HG02885 (cell line): ENCODE measurements around the gene HTR4.
"Not testable (repeated sequence)": the region's sequence is repeated elsewhere in the genome, so short reads cannot be mapped to it uniquely, and the experiment has no call there.

Experiments used
- ATAC-seq: cut with Tn5 transposase; IDR thresholded peaks from one replicate; pipeline ENCODE4 v1.9.1; 2021; ENCODE audit warnings: mild to moderate bottlenecking; ENCODE audit not compliant: unreplicated experiment, poor library complexity

Gene HTR4

GRCh38 chr5:148542812-148543211 is 111.5 kb downstream of the HTR4 start:
- no peak for ATAC-seq

- peak; percentile 56 for ATAC-seq
These were observed 113.1 kb downstream of the HTR4 start for GRCh38 chr5:148541054-148541835.

GRCh38 chr5:148540647-148541046 is 113.7 kb downstream of the HTR4 start:
- peak; percentile 9 for ATAC-seq

GRCh38 chr5:148539851-148540250 is 114.5 kb downstream of the HTR4 start:
- ATAC-seq = no peak

- ATAC-seq = no peak
These were observed 119.1 kb downstream of the HTR4 start for GRCh38 chr5:148535190-148535589.

GRCh38 chr5:148532969-148533670 is 121.2 kb downstream of the HTR4 start:
- no peak for ATAC-seq

- ATAC-seq = not testable (repeated sequence)
These were observed 124.9 kb downstream of the HTR4 start for GRCh38 chr5:148529450-148529849.

- no peak for ATAC-seq
These were observed 129.6 kb downstream of the HTR4 start for GRCh38 chr5:148524721-148525120.

GRCh38 chr5:148523139-148523538 is 131.2 kb downstream of the HTR4 start:
- ATAC-seq = no peak

GRCh38 chr5:148515460-148515859 is 138.9 kb downstream of the HTR4 start:
- ATAC-seq = no peak

- no peak for ATAC-seq
These were observed 140.0 kb downstream of the HTR4 start for GRCh38 chr5:148514344-148514743.

GRCh38 chr5:148512498-148512897 is 141.8 kb downstream of the HTR4 start:
- no peak for ATAC-seq

GRCh38 chr5:148511810-148512347 is 142.4 kb downstream of the HTR4 start:
- ATAC-seq = peak; percentile 89

- ATAC-seq = no peak
These were observed 144.4 kb downstream of the HTR4 start for GRCh38 chr5:148509893-148510292.

GRCh38 chr5:148507648-148508047 is 146.7 kb downstream of the HTR4 start:
- no peak for ATAC-seq

GRCh38 chr5:148499452-148499851 is 154.9 kb downstream of the HTR4 start:
- no peak for ATAC-seq

- ATAC-seq = no peak
These were observed 156.6 kb downstream of the HTR4 start for GRCh38 chr5:148497757-148498156.

- ATAC-seq = no peak
These were observed 162.0 kb downstream of the HTR4 start for GRCh38 chr5:148492351-148492750.

- no peak for ATAC-seq
These were observed 162.5 kb downstream of the HTR4 start for GRCh38 chr5:148491793-148492184.

GRCh38 chr5:148491015-148491792 is 163.1 kb downstream of the HTR4 start:
- ATAC-seq = no peak

- no peak for ATAC-seq
These were observed 165.6 kb downstream of the HTR4 start for GRCh38 chr5:148488757-148489156.
